H1 (cell line): ENCODE results near the gene TMEM181. TPM values are rescaled to one million over a fixed set of nuclear protein-coding genes. Genes with fewer than 3 reads are reported as not detected.

Source experiments
- CTCF ChIA-PET: fragments of 300-600 bp; sonication (Branson Sonifier 250); formaldehyde crosslinking; loops from one replicate; lab custom pipeline; 2021; ENCODE audit not compliant: partially characterized antibody; lab: Charles Lee
- POLR2A ChIA-PET: fragments of 300-600 bp; sonication (Branson Sonifier 250); formaldehyde crosslinking; loops from one replicate; lab custom pipeline; 2021; ENCODE audit warnings: inconsistent platforms; ENCODE audit not compliant: partially characterized antibody; lab: Charles Lee
- DNase-seq, 2 experiments: peaks; one replicate each; pipeline versions ENCODE4 v3.0.0 to v3.0.0-alpha.2; 2010 to 2022; ENCODE audit warnings: low spot score in 2 of 2, low read depth in 1 of 2, mixed read lengths in 1 of 2
- FAIRE-seq: peaks from 2 replicates; lab custom pipeline; 2011; peaks lifted over from hg19 to GRCh38; lab: Jason Lieb, UNC
- H2AFZ ChIP-seq: 2 replicates; pipeline ENCODE4 v1.8.1; 2012; ENCODE audit warnings: low read length, inconsistent platforms
- H2AK5ac ChIP-seq: 2 replicates; pipeline ENCODE4 v1.6.1; 2013; ENCODE audit warnings: low read depth, low read length
- H2BK120ac ChIP-seq: replicated peaks from 2 replicates; pipeline ENCODE3; 2013; ENCODE audit warnings: low read depth, low read length, inconsistent platforms
- H2BK12ac ChIP-seq: 2 replicates; pipeline ENCODE4 v1.6.1; 2013; ENCODE audit warnings: low read depth, low read length
- H2BK15ac ChIP-seq: 2 replicates; pipeline ENCODE4 v1.6.1; 2013; ENCODE audit warnings: low read length
- H2BK20ac ChIP-seq: 2 replicates; pipeline ENCODE4 v1.6.1; 2013; ENCODE audit warnings: low read length
- H2BK5ac ChIP-seq: 2 replicates; pipeline ENCODE4 v1.6.1; 2013; ENCODE audit warnings: low read depth, low read length
- H3K14ac ChIP-seq: 2 replicates; pipeline ENCODE4 v1.6.1; 2013; ENCODE audit warnings: inconsistent platforms; ENCODE audit not compliant: insufficient read length
- H3K18ac ChIP-seq: 2 replicates; pipeline ENCODE4 v1.6.1; 2013; ENCODE audit warnings: low read length; ENCODE audit errors: extremely low read depth
- H3K23ac ChIP-seq: 2 replicates; pipeline ENCODE4 v1.6.1; 2013; ENCODE audit warnings: inconsistent platforms; ENCODE audit not compliant: insufficient read length
- H3K23me2 ChIP-seq: 2 replicates; pipeline ENCODE4 v1.6.1; 2013; ENCODE audit warnings: low read depth, low read length
- H3K27ac ChIP-seq: 2 replicates; pipeline ENCODE4 v1.6.1; 2011; ENCODE audit warnings: low read depth, low read length, inconsistent platforms
- H3K27me3 ChIP-seq, 4 experiments: replicated peaks in 1 of 4; 1 replicate in 1 of 4; 2 replicates in 3 of 4; pipeline versions ENCODE4 v1.6.1 to v1.8.1; 2011 to 2013; ENCODE audit warnings: low read length in 3 of 4, mild to moderate bottlenecking in 3 of 4, inconsistent platforms in 2 of 4, mixed read lengths in 2 of 4, moderate library complexity in 1 of 4; ENCODE audit not compliant: control insufficient read depth in 3 of 4, insufficient read depth in 3 of 4; ENCODE audit errors: extremely low read depth in 1 of 4
- H3K36me3 ChIP-seq, 4 experiments: 2 replicates each; pipeline versions ENCODE4 v1.6.1 to v1.8.1; 2011 to 2013; ENCODE audit warnings: mild to moderate bottlenecking in 4 of 4, low read length in 3 of 4, moderate library complexity in 2 of 4, control low read depth in 1 of 4, inconsistent platforms in 1 of 4; ENCODE audit not compliant: insufficient read depth in 4 of 4, control insufficient read depth in 2 of 4
- H3K4ac ChIP-seq: replicated peaks from 2 replicates; pipeline ENCODE3; 2013; ENCODE audit warnings: low read length, low read depth, mixed read lengths, inconsistent platforms; ENCODE audit not compliant: insufficient read length
- H3K4me1 ChIP-seq, 4 experiments: replicated peaks in 1 of 4; 1 replicate in 1 of 4; 2 replicates in 3 of 4; pipeline versions ENCODE4 v1.6.1 to v1.8.1; 2011 to 2013; ENCODE audit warnings: low read length in 3 of 4, inconsistent platforms in 2 of 4, mixed read lengths in 1 of 4; ENCODE audit not compliant: insufficient read depth in 4 of 4, control insufficient read depth in 3 of 4
- H3K4me2 ChIP-seq, 2 experiments: 2 replicates each; pipeline versions ENCODE4 v1.6.1 to v1.8.1; 2011 to 2013; ENCODE audit warnings: low read depth in 2 of 2, low read length in 2 of 2, control low read depth in 1 of 2, inconsistent platforms in 1 of 2, mild to moderate bottlenecking in 1 of 2; ENCODE audit not compliant: insufficient read depth in 1 of 2
- H3K4me3 ChIP-seq, 4 experiments: fragments of 200-600, 300-600 bp in 1 of 4; sonication (generic), shearing (Covaris generic), sonication (Bioruptor Twin) in 1 of 4; 2 replicates each; pipeline versions ENCODE4 v1.5.1 to v1.8.1; 2011 to 2016; ENCODE audit warnings: low read length in 4 of 4, low read depth in 3 of 4, control low read depth in 2 of 4, inconsistent platforms in 2 of 4, mild to moderate bottlenecking in 2 of 4, mixed read lengths in 1 of 4, moderate library complexity in 1 of 4; ENCODE audit not compliant: insufficient read depth in 2 of 4; ENCODE audit errors: extremely low read depth in 1 of 4
- H3K56ac ChIP-seq: replicated peaks from 2 replicates; pipeline ENCODE3; 2013; ENCODE audit warnings: low read depth, mild to moderate bottlenecking, mixed read lengths, low read length, inconsistent platforms; ENCODE audit not compliant: insufficient read length
- H3K79me1 ChIP-seq: 2 replicates; pipeline ENCODE4 v1.6.1; 2013; ENCODE audit warnings: low read depth, low read length, control low read depth
- H3K79me2 ChIP-seq, 2 experiments: 2 replicates each; pipeline versions ENCODE4 v1.6.1 to v1.8.1; 2012 to 2013; ENCODE audit warnings: low read length in 2 of 2, mild to moderate bottlenecking in 2 of 2, inconsistent platforms in 1 of 2; ENCODE audit not compliant: insufficient read depth in 2 of 2, control insufficient read depth in 1 of 2
- H3K9ac ChIP-seq, 4 experiments: replicated peaks in 1 of 4; 1 replicate in 1 of 4; 2 replicates in 3 of 4; pipeline versions ENCODE4 v1.6.1 to v1.8.1; 2011 to 2013; ENCODE audit warnings: low read depth in 3 of 4, low read length in 3 of 4, control low read depth in 2 of 4, mild to moderate bottlenecking in 2 of 4, moderate library complexity in 2 of 4, inconsistent platforms in 1 of 4; ENCODE audit errors: extremely low read depth in 1 of 4
- H3K9me3 ChIP-seq, 2 experiments: 2 replicates each; pipeline versions ENCODE4 v1.6.1 to v1.8.1; 2012 to 2013; ENCODE audit warnings: mild to moderate bottlenecking in 2 of 2, moderate library complexity in 2 of 2, control low read depth in 1 of 2, inconsistent platforms in 1 of 2, low read depth in 1 of 2, low read length in 1 of 2, mixed read lengths in 1 of 2; ENCODE audit not compliant: insufficient read depth in 2 of 2
- H4K20me1 ChIP-seq, 2 experiments: replicated peaks in 1 of 2; 2 replicates each; pipeline versions ENCODE3 to v1.8.1; 2011 to 2013; ENCODE audit warnings: inconsistent platforms in 2 of 2, low read length in 2 of 2, mild to moderate bottlenecking in 1 of 2; ENCODE audit not compliant: insufficient read depth in 2 of 2, control insufficient read depth in 1 of 2
- H4K5ac ChIP-seq: 2 replicates; pipeline ENCODE4 v1.6.1; 2013; ENCODE audit warnings: low read length, low read depth, mixed read lengths, inconsistent platforms; ENCODE audit not compliant: insufficient read length
- H4K8ac ChIP-seq: 2 replicates; pipeline ENCODE4 v1.8.0; 2013; ENCODE audit warnings: mild to moderate bottlenecking, moderate library complexity, low read length, inconsistent platforms; ENCODE audit not compliant: insufficient read depth; ENCODE audit errors: extremely low read depth
- H4K91ac ChIP-seq: replicated peaks from 2 replicates; pipeline ENCODE3; 2013; ENCODE audit warnings: low read length, mixed read lengths, inconsistent platforms; ENCODE audit not compliant: insufficient read length
- ASH2L ChIP-seq: fragments of 200-600, 300-600 bp; sonication (generic); IDR thresholded peaks from one replicate; pipeline ENCODE4 v1.7.1; 2017; ENCODE audit warnings: low read length
- BACH1 ChIP-seq: IDR thresholded peaks from 2 replicates; pipeline ENCODE4 v1.6.1; 2012; ENCODE audit warnings: low read length, improper control_type of control experiment
- CBX5 ChIP-seq: fragments of 300-800, 300-1000 bp; sonication (generic); IDR thresholded peaks from 2 replicates; pipeline ENCODE4 v1.7.1; 2016; ENCODE audit warnings: antibody characterized with exemption, low read length, low read depth
- EZH2 ChIP-seq: fragments of 200-600 bp; sonication (generic); IDR thresholded peaks from 2 replicates; pipeline ENCODE4 v1.7.1; 2012; ENCODE audit warnings: low read depth, mild to moderate bottlenecking, moderate library complexity, low read length, inconsistent platforms; ENCODE audit not compliant: severe bottlenecking
- FOSL1 ChIP-seq: IDR thresholded peaks from 2 replicates; pipeline ENCODE4 v1.6.1; 2011; ENCODE audit warnings: mild to moderate bottlenecking, low read depth, low read length, moderate library complexity; ENCODE audit not compliant: insufficient read depth
- GABPA ChIP-seq: IDR thresholded peaks from 2 replicates; pipeline ENCODE4 v1.6.1; 2011; ENCODE audit warnings: mild to moderate bottlenecking, low read length, moderate library complexity, borderline replicate concordance; ENCODE audit not compliant: insufficient read depth
- GTF2F1 ChIP-seq: IDR thresholded peaks from 2 replicates; pipeline ENCODE4 v1.6.1; 2012; ENCODE audit warnings: low read depth, low read length, improper control_type of control experiment, borderline replicate concordance
- JUND ChIP-seq: IDR thresholded peaks from 2 replicates; pipeline ENCODE4 v1.6.1; 2011; ENCODE audit warnings: mild to moderate bottlenecking, improper control_type of control experiment, low read length
- KDM5A ChIP-seq: fragments of 200-600 bp; IDR thresholded peaks from 2 replicates; pipeline ENCODE4 v1.7.1; 2012; ENCODE audit warnings: mild to moderate bottlenecking, low read length, inconsistent platforms, mixed read lengths
- NANOG ChIP-seq: IDR thresholded peaks from 2 replicates; pipeline ENCODE4 v1.6.1; 2011; ENCODE audit warnings: low read length, low read depth, mild to moderate bottlenecking, inconsistent platforms; ENCODE audit not compliant: insufficient read depth, poor library complexity, severe bottlenecking
- PHF8 ChIP-seq: fragments of 200-600 bp; sonication (generic); conservative IDR thresholded peaks from 2 replicates; pipeline ENCODE4 v1.7.1; 2012; ENCODE audit warnings: low read depth, mild to moderate bottlenecking, inconsistent platforms, low read length, moderate library complexity
- SIX5 ChIP-seq: IDR thresholded peaks from 2 replicates; pipeline ENCODE4 v1.6.1; 2011; ENCODE audit warnings: mild to moderate bottlenecking, low read depth, low read length
- SRF ChIP-seq: IDR thresholded peaks from 2 replicates; pipeline ENCODE4 v1.6.1; 2011; ENCODE audit warnings: mild to moderate bottlenecking, low read depth, low read length, moderate library complexity
- SUZ12 ChIP-seq: fragments of 200-600 bp; sonication (generic); IDR thresholded peaks from 2 replicates; pipeline ENCODE4 v1.6.1; 2012; ENCODE audit warnings: mild to moderate bottlenecking, inconsistent platforms, low read length, moderate library complexity, mixed read lengths
- TAF1 ChIP-seq: IDR thresholded peaks from 2 replicates; pipeline ENCODE4 v1.6.1; 2011; ENCODE audit warnings: mild to moderate bottlenecking, low read depth, low read length
- TBP ChIP-seq: IDR thresholded peaks from 2 replicates; pipeline ENCODE4 v1.6.1; 2011; ENCODE audit warnings: low read depth, low read length, improper control_type of control experiment
- WGBS, 2 experiments: shearing (Covaris generic) in 1 of 2; methylation state at CpG; one replicate each; pipeline versions ENCODE4 v1.1.6 to v1.1.7; 2013 to 2015; ENCODE audit warnings: low lambda C conversion rate in 2 of 2, mixed read lengths in 2 of 2, inconsistent platforms in 1 of 2, low coverage in 1 of 2, missing lambda C conversion rate in 1 of 2; ENCODE audit not compliant: insufficient replicate concordance in 2 of 2, insufficient coverage in 1 of 2, insufficient read length in 1 of 2; ENCODE audit errors: extremely low coverage in 1 of 2, missing lambda C conversion rate in 1 of 2; 5-methylcytosine and 5-hydroxymethylcytosine counted together
- polyA plus RNA-seq, 7 experiments: library from polyadenylated mRNA; depleted of rRNA in 3 of 7; stranded (reverse) in 5 of 7; unstranded in 2 of 7; fragments of >200 nt in 5 of 7; fragments of 200-250 nt in 2 of 7; gene quantifications; 1 replicate in 5 of 7; 2 replicates in 1 of 7; 4 replicates in 1 of 7; pipeline versions ENCODE4 v1.2.1 to v1.2.3, GENCODE V29; 2011 to 2013; ENCODE audit warnings: missing spikeins in 2 of 7, mixed read lengths in 2 of 7
- total RNA-seq: library from RNA; stranded (reverse); fragmentation: NEBNext Ultra II Directional; extraction: Animal tissue kit (Norgen Biotek cat#: 25700); gene quantifications from 2 replicates; pipeline ENCODE4 v1.2.1, GENCODE V29; 2021

Gene TMEM181
- total and polyA plus RNA-seq, 2 of the 8 experiments (the other 6 are each of a cell fraction or from before 2014, with no cell fraction given), result 8.6 to 19.0 TPM

DNA sequence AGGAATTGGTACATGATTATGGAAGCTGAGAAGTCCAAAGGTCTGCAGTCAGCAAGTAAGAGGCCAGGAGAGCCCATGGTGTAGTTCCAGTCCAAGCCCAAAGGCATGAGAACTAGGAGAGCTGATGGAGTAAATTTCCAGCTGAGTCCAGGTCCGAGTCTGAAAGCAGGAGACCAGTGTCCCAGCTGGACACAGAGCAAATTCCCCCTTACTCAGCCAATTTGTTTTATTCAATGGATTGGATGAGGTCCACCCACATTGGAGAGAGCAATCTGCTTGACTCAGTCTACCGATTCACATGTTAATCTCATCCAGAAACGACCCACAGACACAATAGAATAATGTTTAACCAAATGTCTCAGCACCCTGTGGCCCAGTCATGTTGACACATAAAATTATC lies 14.9 kb downstream of the TMEM181 start:
- Histone ChIP-seq H2BK15ac (no peak overlapping the region), H4K20me1 (peaks cover 1 to 19% of the 10 kb centered on the region in 2 experiments), H3K4me3 (no peak overlapping the region), H3K36me3 (peaks cover 0 to 2% (median 0%) of the 10 kb centered on the region in 4 experiments; a peak in 3 of 8 replicates), H3K18ac (no peak overlapping the region), H3K56ac (no peak overlapping the region), H3K79me2 (peaks cover 0 to 58% of the 10 kb centered on the region in 2 experiments; a peak in 2 of 4 replicates), H4K8ac (no peak overlapping the region), H2BK120ac (no peak overlapping the region), H2BK5ac (no peak overlapping the region), H4K91ac (no peak overlapping the region), H2AFZ (no peak overlapping the region), H3K4me2 (no peak overlapping the region), H2BK12ac (no peak overlapping the region), H3K9me3 (no peaks in the 10 kb centered on the region), H3K79me1 (peaks cover 24% of the 10 kb centered on the region), H3K9ac (no peak overlapping the region), H2AK5ac (no peak overlapping the region), H3K27me3 (no peaks in the 10 kb centered on the region), H3K4ac (no peak overlapping the region), H2BK20ac (no peak overlapping the region), H3K14ac (no peak overlapping the region), H3K27ac (no peak overlapping the region), H4K5ac (no peak overlapping the region), H3K4me1 (peaks cover 0 to 5% (median 3%) of the 10 kb centered on the region in 4 experiments; a peak in 4 of 7 replicates), H3K23ac (no peak overlapping the region), H3K23me2 (no peaks in the 10 kb centered on the region)
- DNase-seq, result no peak
- 91% methylated on average over 3 of the region's 3 CpGs; no CpG with 5 or more reads in 1 of the 2 experiments for WGBS, 2 experiments
- no peak for FAIRE-seq
- POLR2A ChIA-PET, result no interaction called here
- CTCF ChIA-PET, result no interaction called here
- TF ChIP-seq KDM5A (no peak), TBP (no peak), SRF (no peak), FOSL1 (no peak), JUND (no peak), SUZ12 (no peak), ASH2L (no peak), TAF1 (no peak), PHF8 (no peak), BACH1 (no peak), EZH2 (no peak), GTF2F1 (no peak), CBX5 (no peak), SIX5 (no peak), GABPA (no peak), NANOG (no peak)
